NCI-H2081 (cell line): ENCODE results near the gene MS4A4A.

Experiments used
- DNase-seq, 2 experiments: peaks; one replicate each; lab custom pipeline; 2025; lab: John Stamatoyannopoulos, UW

The MS4A4A gene

GRCh38 chr11:60348116-60348515, 67.7 kb downstream of the MS4A4A start:
- DNase-seq: no peak

GRCh38 chr11:60349990-60350389, 69.5 kb downstream of the MS4A4A start:
- no peak for DNase-seq

GRCh38 chr11:60357771-60358170, 77.3 kb downstream of the MS4A4A start:
- DNase-seq: no peak
